ENCODE results near the gene TELO2.
A peak's percentile ranks its signal among the peaks of the same experiment; 100 is the strongest.

GRCh38 chr16:1470481-1471251, 22.5 kb upstream of the TELO2 start:
- TF ChIP-seq POLR2AphosphoS5 (IDR thresholded peaks at IDR 0.05) (peak in 1 of 3 donors; percentile 32), POLR2A (IDR thresholded peaks at IDR 0.05) (no peak)
- TF ChIP-seq, protein P1, sequence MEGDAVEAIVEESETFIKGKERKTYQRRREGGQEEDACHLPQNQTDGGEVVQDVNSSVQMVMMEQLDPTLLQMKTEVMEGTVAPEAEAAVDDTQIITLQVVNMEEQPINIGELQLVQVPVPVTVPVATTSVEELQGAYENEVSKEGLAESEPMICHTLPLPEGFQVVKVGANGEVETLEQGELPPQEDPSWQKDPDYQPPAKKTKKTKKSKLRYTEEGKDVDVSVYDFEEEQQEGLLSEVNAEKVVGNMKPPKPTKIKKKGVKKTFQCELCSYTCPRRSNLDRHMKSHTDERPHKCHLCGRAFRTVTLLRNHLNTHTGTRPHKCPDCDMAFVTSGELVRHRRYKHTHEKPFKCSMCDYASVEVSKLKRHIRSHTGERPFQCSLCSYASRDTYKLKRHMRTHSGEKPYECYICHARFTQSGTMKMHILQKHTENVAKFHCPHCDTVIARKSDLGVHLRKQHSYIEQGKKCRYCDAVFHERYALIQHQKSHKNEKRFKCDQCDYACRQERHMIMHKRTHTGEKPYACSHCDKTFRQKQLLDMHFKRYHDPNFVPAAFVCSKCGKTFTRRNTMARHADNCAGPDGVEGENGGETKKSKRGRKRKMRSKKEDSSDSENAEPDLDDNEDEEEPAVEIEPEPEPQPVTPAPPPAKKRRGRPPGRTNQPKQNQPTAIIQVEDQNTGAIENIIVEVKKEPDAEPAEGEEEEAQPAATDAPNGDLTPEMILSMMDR (IDR thresholded peaks at IDR 0.05), result no peak
